ENCODE results near the gene TMEM232. TPM values are rescaled to one million over a fixed set of nuclear protein-coding genes. Genes with fewer than 3 reads are reported as not detected.

Gene TMEM232
- total RNA-seq, 2 donors from 2014 or later = 3.9 to 4.2 TPM

DNA sequence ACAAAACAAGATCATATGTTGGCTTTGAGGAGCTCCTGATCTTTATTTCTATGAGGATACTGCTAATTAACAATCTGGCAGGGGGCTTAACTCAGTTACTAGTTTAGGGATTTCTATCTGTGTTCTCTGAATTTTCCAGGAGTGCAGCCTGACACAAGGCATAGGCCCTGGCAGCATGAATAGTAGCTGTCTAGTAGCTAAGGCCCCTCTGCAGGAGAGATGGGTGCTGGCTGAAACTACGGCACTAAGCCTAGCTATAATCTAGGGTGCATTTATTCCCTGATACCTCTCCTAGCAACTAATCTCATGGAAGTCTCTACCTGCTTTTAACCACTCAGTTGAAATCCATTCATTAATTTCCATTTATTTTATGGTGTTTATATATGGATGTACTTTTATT is 268.2 kb downstream of the TMEM232 start:
- 100% methylated on average over 1 of the region's 1 CpG; no CpG with 5 or more reads in 1 of the 2 experiments for WGBS, 2 experiments (ENCODE audit: insufficient coverage in 1 of 2, insufficient read length in 1 of 2)
- Histone ChIP-seq H3K9ac (ENCODE audit: extremely low read depth, low read length, poor library complexity, severe bottlenecking) (no peak overlapping the region), H3K27ac (ENCODE audit: low read depth, low read length) (no peak overlapping the region), H3K27me3 (ENCODE audit: control insufficient read depth, insufficient read depth, low read length, poor library complexity, severe bottlenecking) (no peaks in the 10 kb centered on the region), H3K4me1 (ENCODE audit: control insufficient read depth, insufficient read depth, low read length) (no peaks in the 10 kb centered on the region), H3K9me3 (ENCODE audit: control insufficient read depth, low read length) (no peaks in the 10 kb centered on the region), H3K36me3 (ENCODE audit: control insufficient read depth, insufficient read depth, low read length) (no peaks in the 10 kb centered on the region), H3K4me3 (ENCODE audit: low read length) (no peak overlapping the region)
- DNase-seq = no peak
- Mint-ChIP-seq H3K36me3 (ENCODE audit: low read depth) (no peaks in the 10 kb centered on the region), H3K4me3 (no peak overlapping the region), H3K27me3 (ENCODE audit: insufficient read depth) (no peaks in the 10 kb centered on the region), H3K27ac (no peak overlapping the region), H3K9me3 (no peaks in the 10 kb centered on the region), H3K4me1 (peaks cover 3% of the 10 kb centered on the region)
- TF ChIP-seq, protein P1, sequence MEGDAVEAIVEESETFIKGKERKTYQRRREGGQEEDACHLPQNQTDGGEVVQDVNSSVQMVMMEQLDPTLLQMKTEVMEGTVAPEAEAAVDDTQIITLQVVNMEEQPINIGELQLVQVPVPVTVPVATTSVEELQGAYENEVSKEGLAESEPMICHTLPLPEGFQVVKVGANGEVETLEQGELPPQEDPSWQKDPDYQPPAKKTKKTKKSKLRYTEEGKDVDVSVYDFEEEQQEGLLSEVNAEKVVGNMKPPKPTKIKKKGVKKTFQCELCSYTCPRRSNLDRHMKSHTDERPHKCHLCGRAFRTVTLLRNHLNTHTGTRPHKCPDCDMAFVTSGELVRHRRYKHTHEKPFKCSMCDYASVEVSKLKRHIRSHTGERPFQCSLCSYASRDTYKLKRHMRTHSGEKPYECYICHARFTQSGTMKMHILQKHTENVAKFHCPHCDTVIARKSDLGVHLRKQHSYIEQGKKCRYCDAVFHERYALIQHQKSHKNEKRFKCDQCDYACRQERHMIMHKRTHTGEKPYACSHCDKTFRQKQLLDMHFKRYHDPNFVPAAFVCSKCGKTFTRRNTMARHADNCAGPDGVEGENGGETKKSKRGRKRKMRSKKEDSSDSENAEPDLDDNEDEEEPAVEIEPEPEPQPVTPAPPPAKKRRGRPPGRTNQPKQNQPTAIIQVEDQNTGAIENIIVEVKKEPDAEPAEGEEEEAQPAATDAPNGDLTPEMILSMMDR (conservative IDR thresholded peaks at IDR 0.05) = no peak

DNA sequence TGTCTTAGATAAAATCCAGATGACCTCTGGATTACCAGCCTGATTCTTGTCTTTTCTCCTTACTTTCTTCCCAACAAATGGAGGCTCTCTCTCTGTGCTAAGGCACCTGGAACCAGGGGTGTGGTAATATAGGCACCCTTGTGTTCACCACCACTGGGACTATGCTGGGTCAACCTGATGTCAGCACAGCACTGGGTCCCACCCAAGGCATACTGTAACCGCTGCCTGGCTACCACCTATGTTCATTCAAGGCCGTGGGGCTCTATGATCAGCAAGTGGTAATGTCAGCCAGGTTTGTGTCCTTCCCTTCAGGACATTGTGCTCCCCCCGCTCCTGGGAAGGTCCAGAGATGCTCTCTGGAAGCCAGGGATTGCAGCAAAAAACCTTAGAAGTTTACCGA is 283.6 kb downstream of the TMEM232 start:
- Mint-ChIP-seq H3K36me3 (ENCODE audit: low read depth) (no peaks in the 10 kb centered on the region), H3K27ac (no peak overlapping the region)
- no peak for DNase-seq

DNA sequence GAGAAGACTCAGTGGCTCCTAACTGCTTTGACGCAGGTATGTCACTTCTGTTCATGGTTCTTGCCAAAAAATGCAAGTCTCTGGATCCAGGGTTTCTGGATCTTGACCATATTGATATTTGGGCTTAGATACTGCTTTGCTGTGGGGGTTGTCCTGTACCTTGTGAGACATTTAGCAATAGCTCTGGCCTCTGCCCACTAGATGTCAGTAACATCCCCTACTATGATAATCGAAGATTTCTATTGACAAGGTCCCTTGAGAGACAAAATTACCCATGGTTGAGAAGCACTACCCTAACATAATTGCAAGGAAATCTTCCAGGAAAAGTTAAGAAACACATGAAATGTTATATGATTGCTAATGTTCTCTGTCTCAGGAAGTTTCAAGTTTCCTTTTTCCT is 285.4 kb downstream of the TMEM232 start:
- WGBS, 2 experiments (ENCODE audit: insufficient coverage in 1 of 2, insufficient read length in 1 of 2) = 31% methylated on average over 2 of the region's 2 CpGs; no CpG with 5 or more reads in 1 of the 2 experiments
- Mint-ChIP-seq H3K27ac (no peak overlapping the region), H3K4me1 (peaks cover 9% of the 10 kb centered on the region), H3K36me3 (ENCODE audit: low read depth) (no peaks in the 10 kb centered on the region), H3K27me3 (ENCODE audit: insufficient read depth) (peaks cover 4% of the 10 kb centered on the region), H3K9me3 (no peaks in the 10 kb centered on the region), H3K4me3 (no peak overlapping the region)
- Histone ChIP-seq H3K36me3 (ENCODE audit: control insufficient read depth, insufficient read depth, low read length) (no peaks in the 10 kb centered on the region), H3K9ac (ENCODE audit: extremely low read depth, low read length, poor library complexity, severe bottlenecking) (no peak overlapping the region), H3K27me3 (ENCODE audit: control insufficient read depth, insufficient read depth, low read length, poor library complexity, severe bottlenecking) (no peaks in the 10 kb centered on the region), H3K4me1 (ENCODE audit: control insufficient read depth, insufficient read depth, low read length) (no peaks in the 10 kb centered on the region), H3K27ac (ENCODE audit: low read depth, low read length) (no peak overlapping the region), H3K4me3 (ENCODE audit: low read length) (no peak overlapping the region), H3K9me3 (ENCODE audit: control insufficient read depth, low read length) (peaks cover 3% of the 10 kb centered on the region)
- TF ChIP-seq, protein P1 (conservative IDR thresholded peaks at IDR 0.05) = peak; percentile 88
- DNase-seq = peak; percentile 74

More for the DNA sequence above, 283.6 kb downstream of the TMEM232 start:
- TF ChIP-seq, protein P1 (conservative IDR thresholded peaks at IDR 0.05) = no peak
- Histone ChIP-seq H3K36me3 (ENCODE audit: control insufficient read depth, insufficient read depth, low read length) (no peaks in the 10 kb centered on the region), H3K9ac (ENCODE audit: extremely low read depth, low read length, poor library complexity, severe bottlenecking) (no peak overlapping the region), H3K27me3 (ENCODE audit: control insufficient read depth, insufficient read depth, low read length, poor library complexity, severe bottlenecking) (no peaks in the 10 kb centered on the region), H3K27ac (ENCODE audit: low read depth, low read length) (no peak overlapping the region), H3K4me3 (ENCODE audit: low read length) (no peak overlapping the region), H3K9me3 (ENCODE audit: control insufficient read depth, low read length) (no peaks in the 10 kb centered on the region), H3K4me1 (ENCODE audit: control insufficient read depth, insufficient read depth, low read length) (no peaks in the 10 kb centered on the region)
- Mint-ChIP-seq H3K27me3 (ENCODE audit: insufficient read depth) (peaks cover 4% of the 10 kb centered on the region), H3K4me3 (no peak overlapping the region), H3K4me1 (peaks cover 9% of the 10 kb centered on the region), H3K9me3 (no peaks in the 10 kb centered on the region)
- WGBS, 2 experiments (ENCODE audit: insufficient coverage in 1 of 2, insufficient read length in 1 of 2) = 80 to 92% methylated on average over 2 to 4 of the region's 4 CpGs

Data from endodermal cell (in vitro differentiated cells).